GM19240 (cell line): ENCODE measurements around the gene KIZ.

ENCODE experiments used
- DNase-seq: peaks from one replicate; pipeline ENCODE4 v3.0.0; 2011; ENCODE audit warnings: low spot score; ENCODE audit not compliant: insufficient read length

KIZ gene

DNA sequence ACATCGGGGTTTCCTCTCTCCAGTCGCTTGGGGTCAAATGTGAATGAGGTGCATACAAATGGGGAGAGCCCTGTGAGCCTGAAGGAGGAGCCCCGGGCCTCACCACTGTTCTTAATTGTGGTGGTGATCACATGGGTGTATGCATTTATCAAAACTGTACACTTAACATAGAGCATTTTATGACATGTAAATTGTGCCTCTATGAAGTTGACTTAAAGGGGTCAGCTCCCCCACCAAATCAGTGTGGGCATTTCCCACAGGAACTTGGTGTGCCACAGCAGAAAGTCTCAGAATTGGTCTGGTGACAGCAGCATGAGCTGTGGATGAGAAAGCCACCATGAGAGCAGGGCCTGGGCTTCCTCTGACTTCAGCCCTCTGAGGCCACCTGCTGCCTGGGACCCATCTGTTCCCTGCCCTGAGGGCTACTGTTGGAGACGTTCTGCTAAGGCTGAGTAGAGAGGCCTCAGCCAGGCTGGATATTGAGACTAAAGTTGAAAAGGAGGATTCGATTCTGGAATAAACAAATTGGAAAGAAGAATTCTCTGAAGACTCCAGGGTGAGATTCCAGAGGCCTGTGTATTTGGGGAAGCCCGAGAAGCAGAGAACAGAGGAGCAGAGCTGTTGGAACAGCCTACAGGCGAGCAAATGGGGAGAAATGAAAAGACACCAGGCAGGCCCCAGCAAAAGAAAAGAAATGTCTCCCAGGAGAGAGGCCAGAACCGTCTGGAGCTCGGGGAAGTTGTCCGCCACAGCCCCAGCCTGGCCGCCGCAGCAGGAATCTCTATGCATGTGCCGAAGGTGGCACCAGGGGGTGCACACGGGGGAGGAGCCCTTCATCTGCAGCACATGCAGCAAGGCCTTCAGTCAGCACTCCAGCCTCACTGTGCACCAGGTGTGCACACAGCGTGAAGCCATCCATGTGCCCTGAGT lies 139.6 kb downstream of the KIZ start:
- DNase-seq: no peak

DNA sequence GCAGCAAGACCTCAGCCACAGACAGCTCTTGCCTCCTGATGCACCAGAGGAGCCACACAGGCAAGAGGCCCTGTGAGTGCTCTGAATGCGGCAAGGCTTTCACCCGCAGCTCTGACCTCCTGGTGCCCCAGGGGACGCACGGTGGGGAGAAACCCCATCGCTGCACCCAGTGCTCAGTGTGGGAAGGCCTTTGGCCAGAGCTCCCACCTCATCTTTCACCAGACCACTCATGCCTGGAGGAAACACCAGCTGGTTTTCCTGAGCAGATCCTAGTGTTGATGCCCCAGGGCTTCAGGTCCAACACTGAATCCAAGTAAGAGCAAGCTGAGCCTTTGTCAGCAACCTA lies 140.3 kb downstream of the KIZ start:
- no peak for DNase-seq

DNA sequence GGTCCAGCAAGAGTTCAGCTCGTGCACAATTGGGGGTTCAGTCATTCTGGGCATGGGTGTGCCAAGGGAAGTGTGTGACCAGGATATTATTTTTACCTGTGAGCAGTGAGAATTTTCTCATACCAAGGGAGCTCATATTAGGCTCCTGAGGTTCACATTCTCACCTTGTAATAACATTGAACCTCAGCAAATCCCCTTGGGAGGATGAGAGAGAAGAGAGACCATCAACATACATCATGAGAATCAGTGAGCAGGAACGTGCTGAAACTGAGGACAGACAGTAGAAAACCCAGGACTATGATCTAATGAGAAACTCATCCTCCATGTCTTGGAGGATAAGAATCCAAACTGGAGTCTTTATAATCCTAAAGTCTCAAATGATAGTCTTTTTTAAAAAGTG lies 143.9 kb downstream of the KIZ start:
- DNase-seq: no peak

DNA sequence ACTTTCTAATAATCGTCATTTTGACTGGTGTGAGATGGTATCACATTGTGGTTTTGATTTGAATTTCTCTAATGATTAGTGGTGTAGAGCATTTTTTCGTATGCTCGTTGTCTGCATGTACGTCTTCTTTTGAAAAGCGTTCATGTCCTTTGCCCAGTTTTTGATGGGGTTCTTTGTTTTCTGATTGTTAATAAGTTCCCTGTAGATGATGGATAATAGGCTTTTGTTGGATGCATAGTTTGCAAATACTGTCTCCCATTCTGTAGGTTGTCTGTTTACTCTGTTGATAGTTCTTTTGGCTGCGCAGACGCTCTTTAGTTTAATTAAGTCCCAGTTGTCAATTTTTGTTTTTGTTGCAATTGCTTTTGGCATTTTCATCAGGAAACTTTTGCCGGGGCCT lies 144.9 kb downstream of the KIZ start:
- no peak for DNase-seq

DNA sequence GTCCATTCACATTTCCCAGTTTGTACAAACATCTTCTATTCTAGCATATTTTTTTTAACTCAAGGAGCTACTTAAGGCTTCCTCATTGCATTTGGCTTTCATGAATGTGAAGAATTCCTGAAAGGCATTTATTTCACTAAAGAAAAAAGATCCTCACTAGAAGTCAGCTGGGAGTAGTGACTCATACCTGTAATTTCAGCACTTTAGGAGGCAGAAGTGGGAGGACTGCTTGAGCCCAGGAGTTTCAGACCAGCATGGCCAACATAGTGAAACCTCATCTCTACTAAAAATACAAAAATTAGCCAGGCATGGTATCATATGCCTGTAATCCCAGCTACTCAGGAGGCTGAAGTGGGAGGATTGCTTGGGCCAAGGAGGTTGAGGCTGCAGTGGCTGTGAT lies 146.4 kb downstream of the KIZ start:
- no peak for DNase-seq

DNA sequence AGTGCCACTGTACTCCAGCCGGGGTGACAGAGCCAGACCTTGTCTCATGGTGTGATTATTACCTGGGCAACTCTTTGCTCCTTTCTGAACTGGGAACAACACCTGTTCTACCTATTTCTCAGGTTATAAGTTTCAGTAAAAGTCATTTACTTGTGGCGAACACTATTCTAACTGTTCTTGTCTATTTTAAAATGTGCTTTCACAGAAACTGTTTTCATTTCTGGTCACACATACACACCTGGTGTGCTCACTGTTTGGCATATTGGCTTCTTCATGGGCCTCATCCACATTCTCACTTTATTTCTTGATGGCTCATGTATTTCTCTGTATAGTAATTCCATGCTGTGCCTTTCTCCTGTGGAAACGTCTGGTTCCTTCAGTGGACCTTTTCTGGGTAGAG lies 146.8 kb downstream of the KIZ start:
- no peak for DNase-seq

DNA sequence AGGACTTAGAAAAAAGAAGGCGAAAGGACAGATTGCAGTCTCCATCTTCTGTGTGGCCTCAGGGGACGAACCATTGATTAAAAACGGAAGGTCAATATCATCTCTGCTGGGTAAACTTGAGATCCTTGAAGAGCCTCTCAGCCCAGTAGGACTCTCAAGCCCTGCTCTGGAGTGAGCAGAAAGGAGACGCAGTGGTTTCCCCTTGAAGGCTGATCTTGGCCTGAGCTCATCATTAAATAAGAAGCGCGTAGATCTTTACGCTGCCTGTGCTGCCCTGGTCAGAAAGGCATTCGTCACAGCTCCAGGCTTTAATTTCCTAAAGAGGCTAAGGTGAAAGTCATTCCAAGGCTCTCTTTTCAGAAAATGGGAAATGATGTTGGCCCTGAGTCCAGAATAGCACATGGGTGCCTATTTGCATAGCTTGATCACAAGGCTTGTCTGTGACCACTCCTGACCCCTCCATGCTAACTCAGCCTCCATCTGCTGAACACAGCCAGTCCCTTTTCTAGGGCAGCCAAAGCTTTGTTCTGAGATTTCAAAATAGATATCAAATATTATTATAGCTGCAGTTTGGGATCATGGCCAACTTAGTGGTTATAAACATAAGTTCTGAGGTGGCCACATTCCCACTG lies 148.0 kb downstream of the KIZ start:
- no peak for DNase-seq

DNA sequence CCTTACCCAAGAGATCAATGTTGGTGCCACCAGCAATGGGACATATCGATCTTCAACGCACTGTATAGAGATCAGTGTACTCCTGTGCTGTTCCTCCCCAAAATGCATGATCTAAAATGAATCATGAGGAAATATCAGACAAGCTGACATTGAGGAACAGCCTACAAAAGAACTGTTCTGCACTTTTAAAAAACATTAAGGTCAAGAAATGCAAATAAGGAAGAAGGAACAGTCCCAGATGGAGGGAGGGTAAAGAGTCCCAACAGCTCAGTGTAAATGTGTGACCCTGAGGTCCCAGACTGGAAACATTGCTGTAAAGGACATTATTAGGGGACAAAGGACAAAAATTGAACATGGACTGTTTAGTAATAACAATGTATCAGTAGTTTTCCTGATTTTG lies 152.9 kb downstream of the KIZ start:
- DNase-seq: no peak

DNA sequence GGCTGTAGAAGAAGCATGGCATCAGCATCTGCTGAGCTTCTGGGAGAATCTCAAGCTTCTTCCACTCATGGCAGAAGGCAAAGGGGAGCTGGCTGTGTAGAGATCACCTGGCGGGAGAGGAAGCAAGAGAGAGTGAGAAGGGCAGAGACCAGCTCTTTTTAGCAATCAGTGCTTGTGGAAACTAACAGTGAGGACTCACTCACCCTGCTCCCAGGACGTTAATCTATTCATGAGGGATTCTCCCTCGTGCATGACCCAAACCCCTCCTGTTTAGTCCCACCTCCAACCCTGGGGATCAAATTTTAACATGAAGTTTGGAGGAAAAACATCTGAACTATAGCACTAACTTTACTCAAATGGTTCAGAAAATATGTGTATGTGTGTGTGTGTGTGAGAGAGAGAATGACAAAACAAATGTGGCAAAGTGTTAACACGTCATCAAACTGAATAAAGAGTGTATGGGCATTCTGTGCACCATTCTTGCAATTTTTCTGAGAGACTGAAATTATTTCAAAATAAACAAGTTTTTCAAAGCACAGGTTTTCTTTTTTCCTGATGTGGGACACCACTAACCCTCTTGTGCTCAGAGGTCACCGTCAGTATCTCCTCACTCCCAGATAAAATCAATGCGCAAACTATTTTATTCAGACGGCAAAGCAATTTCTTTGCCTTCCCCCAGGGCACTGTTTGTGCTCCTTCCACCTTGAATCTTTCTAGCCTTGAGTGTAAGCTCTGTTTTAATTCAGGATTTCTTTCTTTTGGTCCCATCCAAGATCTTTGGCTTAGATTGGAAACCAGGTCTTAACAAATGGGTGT lies 154.0 kb downstream of the KIZ start:
- no peak for DNase-seq

DNA sequence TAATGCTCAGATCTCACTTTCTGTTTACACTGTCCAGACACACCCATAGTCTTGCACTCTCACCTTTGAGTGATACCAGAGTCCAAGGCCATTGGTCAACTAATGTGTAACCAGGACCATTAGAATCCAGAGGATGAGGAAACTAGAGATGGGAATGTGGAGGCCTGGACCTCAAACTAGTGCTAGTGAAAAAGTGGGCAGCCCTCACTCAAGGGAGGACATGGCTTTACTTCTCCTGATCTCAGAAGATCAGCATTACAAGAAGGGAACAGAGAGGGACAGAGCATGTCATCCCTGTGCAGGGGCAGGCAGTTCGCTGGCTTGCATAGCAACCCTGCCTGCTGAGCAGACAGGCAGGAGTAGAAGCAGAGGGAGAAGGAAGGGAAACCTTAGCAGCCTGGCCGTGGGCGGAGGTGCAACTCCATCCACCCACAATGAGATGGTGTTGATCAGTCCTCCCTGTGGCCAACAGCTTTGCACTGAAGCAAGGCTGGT lies 154.7 kb downstream of the KIZ start:
- DNase-seq: no peak

DNA sequence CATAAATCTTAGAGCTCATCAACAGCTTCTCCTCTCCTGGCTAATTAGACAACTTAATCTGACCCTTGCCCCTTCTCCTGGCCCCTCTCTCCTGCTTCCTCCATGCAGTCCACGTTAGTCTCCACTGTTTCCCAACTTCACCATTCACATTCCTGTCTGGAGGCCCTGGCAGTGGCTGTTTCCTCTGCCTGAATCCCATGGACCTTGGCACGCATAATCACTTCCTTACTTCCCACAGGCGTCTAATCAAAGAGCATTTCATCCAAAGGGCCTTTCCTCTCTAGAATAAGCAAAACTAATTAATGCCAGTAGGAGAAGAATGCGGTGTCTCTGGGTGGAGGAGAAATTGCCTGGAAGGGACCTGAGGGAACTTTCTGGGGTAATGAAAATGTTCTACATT lies 160.9 kb downstream of the KIZ start:
- no peak for DNase-seq

DNA sequence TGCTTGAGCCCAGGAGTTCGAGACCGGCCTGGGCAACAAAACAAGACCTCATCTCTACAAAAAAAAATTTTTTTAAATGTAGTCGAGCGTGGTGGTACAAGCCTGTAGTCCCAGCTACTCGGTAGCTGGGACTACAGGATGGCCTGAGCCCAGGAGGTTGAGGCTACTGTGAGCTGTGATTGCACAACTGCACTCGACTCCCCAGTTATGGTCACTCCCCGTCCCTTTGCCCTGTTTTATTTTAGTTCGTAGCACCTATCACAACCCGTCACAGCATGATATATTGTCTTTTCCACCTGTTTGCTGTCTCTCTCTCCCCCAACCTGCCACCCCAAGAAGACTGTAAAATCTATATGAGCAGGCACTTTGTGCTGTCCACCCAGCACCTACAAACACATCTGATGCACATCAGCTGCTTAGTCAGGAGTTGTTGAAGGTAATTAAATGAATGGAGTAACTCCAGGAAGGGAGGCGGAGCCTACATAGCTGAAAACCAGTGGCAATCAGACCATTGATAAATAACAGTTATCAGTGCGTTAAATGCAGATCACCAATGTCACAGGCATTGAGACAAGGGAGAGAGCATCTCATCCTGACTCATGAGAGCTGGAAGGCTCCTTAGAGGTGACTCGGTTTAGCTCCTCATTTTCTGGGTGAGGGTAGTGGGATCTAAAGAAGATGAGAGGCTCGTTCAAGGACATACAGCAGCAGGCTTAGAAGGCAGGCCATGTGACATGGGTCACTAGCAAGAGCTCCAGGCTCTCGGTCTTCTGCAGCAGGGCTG lies 162.9 kb downstream of the KIZ start:
- DNase-seq: no peak

DNA sequence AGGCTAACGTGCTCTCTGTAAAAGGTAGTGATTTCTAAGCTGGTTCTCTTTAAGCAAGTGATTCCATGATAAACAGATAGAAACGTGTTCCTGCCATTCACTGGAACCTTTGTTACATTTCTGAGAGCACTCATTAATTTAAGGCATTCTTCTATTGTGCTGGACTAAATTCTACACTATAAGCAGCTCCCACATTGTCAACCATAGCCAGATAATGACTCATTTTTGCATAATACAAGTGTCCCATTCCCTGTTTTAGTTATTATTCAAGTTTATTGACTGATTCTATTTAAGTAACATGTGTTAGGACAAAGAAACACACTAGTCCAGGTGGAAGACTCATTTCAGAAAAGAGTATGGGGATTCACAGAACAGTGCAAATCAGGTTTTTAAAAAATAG lies 163.8 kb downstream of the KIZ start:
- DNase-seq: no peak

DNA sequence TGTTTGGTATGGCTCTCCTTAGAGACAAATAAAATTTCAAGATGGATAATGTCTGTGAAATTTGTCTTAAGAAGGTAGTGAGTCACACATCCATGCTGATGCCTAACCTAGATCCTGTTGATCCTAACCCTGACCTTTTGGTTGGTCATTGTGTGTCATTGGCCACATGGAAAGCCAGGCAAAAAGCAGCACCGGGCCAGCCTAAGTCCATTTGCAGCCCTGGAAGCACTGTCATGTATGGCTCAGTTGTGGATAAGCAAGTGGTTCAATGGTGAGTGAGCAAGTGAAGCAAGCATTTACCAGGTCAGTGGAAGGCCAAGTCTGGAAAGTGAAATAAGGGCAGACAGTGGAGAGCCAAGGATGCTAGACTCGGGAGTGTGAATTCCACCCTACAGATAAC lies 165.1 kb downstream of the KIZ start:
- no peak for DNase-seq

DNA sequence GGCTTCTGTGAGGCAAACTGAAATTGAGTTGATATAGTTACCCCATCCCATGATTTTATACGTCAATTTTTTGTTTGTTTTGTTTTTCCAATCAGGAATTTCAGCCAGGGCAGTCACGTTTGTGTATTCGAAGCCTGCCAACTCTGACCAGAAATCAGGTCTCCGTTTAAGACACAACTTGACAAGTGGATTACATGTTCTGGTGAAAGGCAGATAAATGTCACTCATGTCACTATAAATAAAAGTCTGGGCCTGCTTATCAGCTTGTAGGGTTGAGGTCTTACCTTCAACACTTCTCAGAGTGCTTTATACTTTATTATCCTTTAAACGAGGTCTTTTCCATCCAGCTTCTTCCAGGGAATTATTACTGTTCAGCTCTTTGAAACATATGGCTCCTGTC lies 168.9 kb downstream of the KIZ start:
- DNase-seq: no peak
